ENCODE results near the gene TEX12.

DNA sequence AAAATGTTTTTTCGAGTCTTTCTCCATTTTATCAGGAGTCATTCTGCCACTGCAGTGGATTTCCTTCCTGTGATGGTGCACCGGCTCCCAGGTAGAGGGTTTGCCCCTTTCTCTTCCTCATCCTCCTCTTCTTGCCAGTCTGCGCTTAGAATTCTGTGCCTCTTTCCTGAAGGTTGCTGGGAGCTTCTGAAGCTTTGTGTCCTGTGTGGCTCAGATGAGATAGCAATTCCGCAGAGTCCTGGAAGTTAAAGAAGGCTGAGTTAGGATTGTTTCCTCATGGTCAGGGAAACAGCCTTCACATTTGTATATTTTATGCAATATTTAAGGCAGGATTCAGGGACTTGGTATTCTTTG lies 8.4 kb downstream of the TEX12 start:
- no peak for TF ChIP-seq EZH2 (IDR thresholded peaks at IDR 0.05; ENCODE audit: borderline replicate concordance, low read length)
- TF ChIP-seq, protein P1, sequence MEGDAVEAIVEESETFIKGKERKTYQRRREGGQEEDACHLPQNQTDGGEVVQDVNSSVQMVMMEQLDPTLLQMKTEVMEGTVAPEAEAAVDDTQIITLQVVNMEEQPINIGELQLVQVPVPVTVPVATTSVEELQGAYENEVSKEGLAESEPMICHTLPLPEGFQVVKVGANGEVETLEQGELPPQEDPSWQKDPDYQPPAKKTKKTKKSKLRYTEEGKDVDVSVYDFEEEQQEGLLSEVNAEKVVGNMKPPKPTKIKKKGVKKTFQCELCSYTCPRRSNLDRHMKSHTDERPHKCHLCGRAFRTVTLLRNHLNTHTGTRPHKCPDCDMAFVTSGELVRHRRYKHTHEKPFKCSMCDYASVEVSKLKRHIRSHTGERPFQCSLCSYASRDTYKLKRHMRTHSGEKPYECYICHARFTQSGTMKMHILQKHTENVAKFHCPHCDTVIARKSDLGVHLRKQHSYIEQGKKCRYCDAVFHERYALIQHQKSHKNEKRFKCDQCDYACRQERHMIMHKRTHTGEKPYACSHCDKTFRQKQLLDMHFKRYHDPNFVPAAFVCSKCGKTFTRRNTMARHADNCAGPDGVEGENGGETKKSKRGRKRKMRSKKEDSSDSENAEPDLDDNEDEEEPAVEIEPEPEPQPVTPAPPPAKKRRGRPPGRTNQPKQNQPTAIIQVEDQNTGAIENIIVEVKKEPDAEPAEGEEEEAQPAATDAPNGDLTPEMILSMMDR (IDR thresholded peaks at IDR 0.05; ENCODE audit: low read length), result no peak

All from OCI-LY1 (cell line).